Measurements from ENCODE around the gene IZUMO1.
"Not testable (repeated sequence)": the region's sequence is repeated elsewhere in the genome, so short reads cannot be mapped to it uniquely, and the experiment has no call there.

Gene IZUMO1

GRCh38 chr19:48777720-48778119 is 31.0 kb upstream of the IZUMO1 start:
- no peak overlapping the region for H3K27ac ChIP-seq (ENCODE audit: insufficient read depth, low read depth, low read length, poor library complexity, severe bottlenecking)
- no peaks in the 10 kb centered on the region for H3K4me1 ChIP-seq (ENCODE audit: control insufficient read depth, insufficient read depth, low read length)
- WGBS, 2 experiments = 88 to 89% methylated on average over 12 of the region's 12 CpGs
- no peaks in the 10 kb centered on the region for H3K36me3 ChIP-seq (ENCODE audit: control insufficient read depth, insufficient read depth, low read length)
- no peaks in the 10 kb centered on the region for H3K27me3 ChIP-seq (ENCODE audit: control insufficient read depth, insufficient read depth, low read length, poor library complexity, severe bottlenecking)
- no peak overlapping the region for H3K4me3 ChIP-seq (ENCODE audit: insufficient read depth, low read depth, low read length)
- no peaks in the 10 kb centered on the region for H3K9me3 ChIP-seq (ENCODE audit: control insufficient read depth, low read length)

- Histone ChIP-seq H3K9me3 (ENCODE audit: control insufficient read depth, low read length) (no peaks in the 10 kb centered on the region), H3K36me3 (ENCODE audit: control insufficient read depth, insufficient read depth, low read length) (no peaks in the 10 kb centered on the region), H3K27ac (ENCODE audit: insufficient read depth, low read depth, low read length, poor library complexity, severe bottlenecking) (no peak overlapping the region), H3K27me3 (ENCODE audit: control insufficient read depth, insufficient read depth, low read length, poor library complexity, severe bottlenecking) (no peaks in the 10 kb centered on the region), H3K4me3 (ENCODE audit: insufficient read depth, low read depth, low read length) (no peak overlapping the region), H3K4me1 (ENCODE audit: control insufficient read depth, insufficient read depth, low read length) (no peaks in the 10 kb centered on the region)
- 92 to 97% methylated on average over 5 of the region's 5 CpGs for WGBS, 2 experiments
These were observed 30.4 kb upstream of the IZUMO1 start for GRCh38 chr19:48777139-48777538.

GRCh38 chr19:48772503-48772953 is 25.8 kb upstream of the IZUMO1 start:
- H3K27me3 ChIP-seq (ENCODE audit: control insufficient read depth, insufficient read depth, low read length, poor library complexity, severe bottlenecking) = no peaks in the 10 kb centered on the region
- no peak overlapping the region for H3K27ac ChIP-seq (ENCODE audit: insufficient read depth, low read depth, low read length, poor library complexity, severe bottlenecking)
- no peak overlapping the region for H3K4me3 ChIP-seq (ENCODE audit: insufficient read depth, low read depth, low read length)
- H3K4me1 ChIP-seq (ENCODE audit: control insufficient read depth, insufficient read depth, low read length) = no peaks in the 10 kb centered on the region
- H3K9me3 ChIP-seq (ENCODE audit: control insufficient read depth, low read length) = no peaks in the 10 kb centered on the region
- WGBS, 2 experiments = 93 to 94% methylated on average over 13 of the region's 13 CpGs
- H3K36me3 ChIP-seq (ENCODE audit: control insufficient read depth, insufficient read depth, low read length) = no peaks in the 10 kb centered on the region

- 91 to 92% methylated on average over 18 to 20 of the region's 20 CpGs for WGBS, 2 experiments
- Histone ChIP-seq H3K36me3 (ENCODE audit: control insufficient read depth, insufficient read depth, low read length) (no peaks in the 10 kb centered on the region), H3K4me1 (ENCODE audit: control insufficient read depth, insufficient read depth, low read length) (no peaks in the 10 kb centered on the region), H3K27me3 (ENCODE audit: control insufficient read depth, insufficient read depth, low read length, poor library complexity, severe bottlenecking) (no peaks in the 10 kb centered on the region), H3K9me3 (ENCODE audit: control insufficient read depth, low read length) (no peaks in the 10 kb centered on the region), H3K4me3 (ENCODE audit: insufficient read depth, low read depth, low read length) (no peak overlapping the region), H3K27ac (ENCODE audit: insufficient read depth, low read depth, low read length, poor library complexity, severe bottlenecking) (no peak overlapping the region)
These were observed 24.2 kb upstream of the IZUMO1 start for GRCh38 chr19:48770734-48771472.

- no peak overlapping the region for H3K27ac ChIP-seq (ENCODE audit: insufficient read depth, low read depth, low read length, poor library complexity, severe bottlenecking)
- H3K36me3 ChIP-seq (ENCODE audit: control insufficient read depth, insufficient read depth, low read length) = no peaks in the 10 kb centered on the region
- no peak overlapping the region for H3K4me3 ChIP-seq (ENCODE audit: insufficient read depth, low read depth, low read length)
- H3K9me3 ChIP-seq (ENCODE audit: control insufficient read depth, low read length) = no peaks in the 10 kb centered on the region
- WGBS, 2 experiments = 80 to 81% methylated on average over 7 of the region's 7 CpGs
- H3K27me3 ChIP-seq (ENCODE audit: control insufficient read depth, insufficient read depth, low read length, poor library complexity, severe bottlenecking) = no peaks in the 10 kb centered on the region
- no peaks in the 10 kb centered on the region for H3K4me1 ChIP-seq (ENCODE audit: control insufficient read depth, insufficient read depth, low read length)
These were observed 23.6 kb upstream of the IZUMO1 start for GRCh38 chr19:48770266-48770665.

GRCh38 chr19:48768994-48769713 is 22.4 kb upstream of the IZUMO1 start:
- H3K36me3 ChIP-seq (ENCODE audit: control insufficient read depth, insufficient read depth, low read length) = no peaks in the 10 kb centered on the region
- H3K27ac ChIP-seq (ENCODE audit: insufficient read depth, low read depth, low read length, poor library complexity, severe bottlenecking) = no peak overlapping the region
- no peaks in the 10 kb centered on the region for H3K4me1 ChIP-seq (ENCODE audit: control insufficient read depth, insufficient read depth, low read length)
- H3K9me3 ChIP-seq (ENCODE audit: control insufficient read depth, low read length) = no peaks in the 10 kb centered on the region
- no peak overlapping the region for H3K4me3 ChIP-seq (ENCODE audit: insufficient read depth, low read depth, low read length)
- no peaks in the 10 kb centered on the region for H3K27me3 ChIP-seq (ENCODE audit: control insufficient read depth, insufficient read depth, low read length, poor library complexity, severe bottlenecking)
- 92 to 93% methylated on average over 11 of the region's 11 CpGs for WGBS, 2 experiments

- H3K27ac ChIP-seq (ENCODE audit: insufficient read depth, low read depth, low read length, poor library complexity, severe bottlenecking); H3K4me3 ChIP-seq (ENCODE audit: insufficient read depth, low read depth, low read length); H3K27me3 ChIP-seq (ENCODE audit: control insufficient read depth, insufficient read depth, low read length, poor library complexity, severe bottlenecking); H3K36me3 ChIP-seq (ENCODE audit: control insufficient read depth, insufficient read depth, low read length); H3K9me3 ChIP-seq (ENCODE audit: control insufficient read depth, low read length); H3K4me1 ChIP-seq (ENCODE audit: control insufficient read depth, insufficient read depth, low read length): not testable (repeated sequence)
- 46 to 60% methylated on average over 4 to 6 of the region's 6 CpGs for WGBS, 2 experiments
These were observed 21.6 kb upstream of the IZUMO1 start for GRCh38 chr19:48768171-48768753.

- not testable (repeated sequence) for H3K36me3 ChIP-seq (ENCODE audit: control insufficient read depth, insufficient read depth, low read length); H3K27ac ChIP-seq (ENCODE audit: insufficient read depth, low read depth, low read length, poor library complexity, severe bottlenecking); H3K4me1 ChIP-seq (ENCODE audit: control insufficient read depth, insufficient read depth, low read length); H3K27me3 ChIP-seq (ENCODE audit: control insufficient read depth, insufficient read depth, low read length, poor library complexity, severe bottlenecking); H3K9me3 ChIP-seq (ENCODE audit: control insufficient read depth, low read length); H3K4me3 ChIP-seq (ENCODE audit: insufficient read depth, low read depth, low read length)
- WGBS, 2 experiments = 62% methylated on average over 4 of the region's 5 CpGs
These were observed 19.1 kb upstream of the IZUMO1 start for GRCh38 chr19:48765816-48766215.

GRCh38 chr19:48760504-48761205 is 13.9 kb upstream of the IZUMO1 start:
- no peaks in the 10 kb centered on the region for H3K4me1 ChIP-seq (ENCODE audit: control insufficient read depth, insufficient read depth, low read length)
- no peak overlapping the region for H3K27ac ChIP-seq (ENCODE audit: insufficient read depth, low read depth, low read length, poor library complexity, severe bottlenecking)
- no peaks in the 10 kb centered on the region for H3K27me3 ChIP-seq (ENCODE audit: control insufficient read depth, insufficient read depth, low read length, poor library complexity, severe bottlenecking)
- WGBS, 2 experiments = 88 to 92% methylated on average over 16 of the region's 16 CpGs
- H3K36me3 ChIP-seq (ENCODE audit: control insufficient read depth, insufficient read depth, low read length) = no peaks in the 10 kb centered on the region
- H3K9me3 ChIP-seq (ENCODE audit: control insufficient read depth, low read length) = no peaks in the 10 kb centered on the region
- H3K4me3 ChIP-seq (ENCODE audit: insufficient read depth, low read depth, low read length) = no peak overlapping the region

GRCh38 chr19:48757741-48758144 is 11.0 kb upstream of the IZUMO1 start:
- Histone ChIP-seq H3K27ac (ENCODE audit: insufficient read depth, low read depth, low read length, poor library complexity, severe bottlenecking) (no peak overlapping the region), H3K27me3 (ENCODE audit: control insufficient read depth, insufficient read depth, low read length, poor library complexity, severe bottlenecking) (peaks cover 14% of the 10 kb centered on the region), H3K4me1 (ENCODE audit: control insufficient read depth, insufficient read depth, low read length) (peaks cover 3% of the 10 kb centered on the region), H3K4me3 (ENCODE audit: insufficient read depth, low read depth, low read length) (no peak overlapping the region), H3K9me3 (ENCODE audit: control insufficient read depth, low read length) (no peaks in the 10 kb centered on the region), H3K36me3 (ENCODE audit: control insufficient read depth, insufficient read depth, low read length) (no peaks in the 10 kb centered on the region)
- WGBS, 2 experiments = 93 to 94% methylated on average over 14 of the region's 14 CpGs

All from ectodermal cell (in vitro differentiated cells).